Breast epithelium (tissue), 4 donors: ENCODE measurements around the gene XRN1. TPM values are rescaled to one million over a fixed set of nuclear protein-coding genes. Genes with fewer than 3 reads are reported as not detected.

Experiments used
- DNase-seq, 2 donors: peaks; one replicate each; pipeline ENCODE4 v3.0.0-alpha.2; 2019; ENCODE audit warnings: low spot score in 2 of 2
- H3K27ac ChIP-seq, 2 donors: fragments of 200-600 bp; sonication (generic) in 1 of 2; one replicate each; pipeline ENCODE4 v1.5.1; 2016 to 2019; ENCODE audit warnings: mild to moderate bottlenecking in 1 of 2
- H3K27me3 ChIP-seq, 2 donors: fragments of 200-600 bp; sonication (generic) in 1 of 2; one replicate each; pipeline versions ENCODE4 v1.5.1 to v1.6.0; 2017 to 2019; ENCODE audit warnings: control low read depth in 1 of 2, mild to moderate bottlenecking in 1 of 2
- H3K36me3 ChIP-seq: fragments of 200-600 bp; one replicate; pipeline ENCODE4 v1.5.1; 2019
- H3K4me1 ChIP-seq, 2 donors: fragments of 200-600 bp; sonication (generic); one replicate each; pipeline ENCODE4 v1.5.1; 2016 to 2019; ENCODE audit warnings: control low read depth in 1 of 2
- H3K4me3 ChIP-seq, 3 donors: fragments of 200-600 bp; sonication (generic); 1 replicate in 2 of 3; 2 replicates in 1 of 3; pipeline ENCODE4 v1.5.1; 2016 to 2019; ENCODE audit warnings: mild to moderate bottlenecking in 3 of 3, moderate library complexity in 2 of 3
- H3K9me3 ChIP-seq, 2 donors: fragments of 200-600 bp; sonication (generic) in 1 of 2; one replicate each; pipeline ENCODE4 v1.5.1; 2016 to 2019; ENCODE audit warnings: control low read depth in 1 of 2
- POLR2A ChIP-seq: fragments of 450-650 bp; IDR thresholded peaks from one replicate; pipeline ENCODE4 v1.6.1; 2016; ENCODE audit warnings: antibody characterized with exemption, mild to moderate bottlenecking, moderate library complexity
- POLR2AphosphoS5 ChIP-seq, 3 donors: sonication (generic); formaldehyde crosslinking; IDR thresholded peaks; one replicate each; pipeline ENCODE4 v1.6.1; 2017; ENCODE audit warnings: antibody characterized with exemption in 3 of 3
- intact Hi-C: fragments of 100-400 bp; cut with DNase I; formaldehyde crosslinking; loops from one replicate; pipeline ENCODE4 v1.15.1; 2023; ENCODE audit warnings: low total_unique reads
- total RNA-seq, 3 donors: library from RNA; depleted of rRNA; stranded (reverse); fragments of >200 nt; gene quantifications; one replicate each; pipeline ENCODE4 v1.1.0, GENCODE V29; 2016
- TF ChIP-seq, protein P1 (sequence below), 3 donors: fragments of 450-650 bp; IDR thresholded peaks; one replicate each; pipeline ENCODE4 v1.5.1; 2016 to 2017; ENCODE audit warnings: antibody characterized with exemption in 3 of 3, mild to moderate bottlenecking in 3 of 3, moderate library complexity in 3 of 3

XRN1 gene
- total RNA-seq, 3 donors from 2014 or later, result 44.5 to 81.1 (median 51.5) TPM

GRCh38 chr3:142484912-142485435 is 37.1 kb upstream of the XRN1 start:
- no peak overlapping the region for H3K4me3 ChIP-seq
- H3K4me1 ChIP-seq, result no peaks in the 10 kb centered on the region
- peaks cover 16 to 17% of the 10 kb centered on the region in 2 donors for H3K9me3 ChIP-seq
- DNase-seq, result no peak
- no peaks in the 10 kb centered on the region for H3K27me3 ChIP-seq
- peaks cover 5% of the 10 kb centered on the region for H3K36me3 ChIP-seq
- TF ChIP-seq, protein P1, sequence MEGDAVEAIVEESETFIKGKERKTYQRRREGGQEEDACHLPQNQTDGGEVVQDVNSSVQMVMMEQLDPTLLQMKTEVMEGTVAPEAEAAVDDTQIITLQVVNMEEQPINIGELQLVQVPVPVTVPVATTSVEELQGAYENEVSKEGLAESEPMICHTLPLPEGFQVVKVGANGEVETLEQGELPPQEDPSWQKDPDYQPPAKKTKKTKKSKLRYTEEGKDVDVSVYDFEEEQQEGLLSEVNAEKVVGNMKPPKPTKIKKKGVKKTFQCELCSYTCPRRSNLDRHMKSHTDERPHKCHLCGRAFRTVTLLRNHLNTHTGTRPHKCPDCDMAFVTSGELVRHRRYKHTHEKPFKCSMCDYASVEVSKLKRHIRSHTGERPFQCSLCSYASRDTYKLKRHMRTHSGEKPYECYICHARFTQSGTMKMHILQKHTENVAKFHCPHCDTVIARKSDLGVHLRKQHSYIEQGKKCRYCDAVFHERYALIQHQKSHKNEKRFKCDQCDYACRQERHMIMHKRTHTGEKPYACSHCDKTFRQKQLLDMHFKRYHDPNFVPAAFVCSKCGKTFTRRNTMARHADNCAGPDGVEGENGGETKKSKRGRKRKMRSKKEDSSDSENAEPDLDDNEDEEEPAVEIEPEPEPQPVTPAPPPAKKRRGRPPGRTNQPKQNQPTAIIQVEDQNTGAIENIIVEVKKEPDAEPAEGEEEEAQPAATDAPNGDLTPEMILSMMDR (IDR thresholded peaks at IDR 0.05), result no peak
- TF ChIP-seq POLR2AphosphoS5 (IDR thresholded peaks at IDR 0.05), result no peak
- TF ChIP-seq POLR2A, result no peak
- intact Hi-C loops, result no loop called here
- no peak overlapping the region for H3K27ac ChIP-seq

GRCh38 chr3:142481196-142481595 is 33.4 kb upstream of the XRN1 start:
- Histone ChIP-seq H3K27ac (no peak overlapping the region), H3K4me3 (no peak overlapping the region), H3K27me3 (no peaks in the 10 kb centered on the region), H3K9me3 (peaks cover 16 to 25% of the 10 kb centered on the region in 2 donors), H3K36me3 (no peaks in the 10 kb centered on the region), H3K4me1 (no peaks in the 10 kb centered on the region)
- intact Hi-C loops, result no loop called here
- TF ChIP-seq POLR2AphosphoS5 (IDR thresholded peaks at IDR 0.05) (no peak), POLR2A (no peak)
- DNase-seq, result no peak

- TF ChIP-seq, protein P1 (IDR thresholded peaks at IDR 0.05), result no peak
- TF ChIP-seq POLR2A (no peak), POLR2AphosphoS5 (IDR thresholded peaks at IDR 0.05) (no peak)
- intact Hi-C loops, result no loop called here
- Histone ChIP-seq H3K4me3 (no peak overlapping the region), H3K27me3 (no peaks in the 10 kb centered on the region), H3K9me3 (peaks cover 8 to 10% of the 10 kb centered on the region in 2 donors), H3K27ac (no peak overlapping the region), H3K36me3 (peaks cover 11% of the 10 kb centered on the region), H3K4me1 (no peaks in the 10 kb centered on the region)
- no peak for DNase-seq
Measured at GRCh38 chr3:142470826-142471225, 23.0 kb upstream of the XRN1 start.

DNA sequence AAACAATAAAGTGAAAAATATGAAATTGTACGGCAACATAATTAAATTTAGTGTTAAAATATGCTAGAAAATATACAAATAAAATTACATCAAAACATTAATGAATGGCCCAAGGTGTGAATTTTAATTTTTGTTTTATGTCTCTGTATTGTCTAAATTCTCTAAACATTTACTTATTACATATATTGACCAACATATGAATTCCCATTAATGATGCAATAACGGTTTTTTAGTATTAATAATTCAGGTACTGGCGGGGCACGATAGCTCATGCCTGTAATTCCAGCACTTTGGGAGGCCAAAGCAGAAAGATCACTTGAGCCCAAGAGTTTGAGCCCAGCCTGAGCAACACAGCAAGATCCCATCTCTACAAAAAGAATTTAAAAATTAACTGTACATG is 20.6 kb upstream of the XRN1 start:
- intact Hi-C loops, result no loop called here
- Histone ChIP-seq H3K4me1 (no peaks in the 10 kb centered on the region), H3K9me3 (peaks cover 4 to 5% of the 10 kb centered on the region in 2 donors), H3K4me3 (no peak overlapping the region), H3K27me3 (no peaks in the 10 kb centered on the region), H3K36me3 (peaks cover 11% of the 10 kb centered on the region), H3K27ac (no peak overlapping the region)
- no peak for DNase-seq
- TF ChIP-seq POLR2A, result no peak
- TF ChIP-seq, protein P1 (IDR thresholded peaks at IDR 0.05), result no peak

DNA sequence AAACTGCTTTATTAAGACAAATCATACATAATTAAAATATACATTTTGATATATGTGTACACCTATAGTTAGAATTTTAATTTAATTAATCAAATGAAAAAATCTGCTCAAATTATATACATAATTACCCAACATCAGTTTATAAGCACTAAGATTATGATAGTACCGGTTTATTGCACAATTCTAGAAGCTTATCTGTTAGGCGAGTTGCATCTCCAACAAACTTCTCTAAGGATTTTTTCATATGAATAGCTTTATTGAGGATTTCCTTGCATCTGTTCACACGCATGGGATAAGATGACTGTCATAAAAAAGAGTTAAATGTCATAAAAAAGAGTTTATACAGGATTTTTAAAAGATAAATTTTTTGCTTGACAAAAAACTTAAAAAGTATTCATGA is 19.9 kb upstream of the XRN1 start:
- peaks cover 11% of the 10 kb centered on the region for H3K36me3 ChIP-seq
- no peak for TF ChIP-seq POLR2AphosphoS5 (IDR thresholded peaks at IDR 0.05)
- no peak overlapping the region for H3K27ac ChIP-seq
- no peaks in the 10 kb centered on the region for H3K4me1 ChIP-seq
- intact Hi-C loops, result no loop called here
- no peaks in the 10 kb centered on the region for H3K9me3 ChIP-seq
- no peak for DNase-seq
- H3K27me3 ChIP-seq, result no peaks in the 10 kb centered on the region
- no peak overlapping the region for H3K4me3 ChIP-seq

DNA sequence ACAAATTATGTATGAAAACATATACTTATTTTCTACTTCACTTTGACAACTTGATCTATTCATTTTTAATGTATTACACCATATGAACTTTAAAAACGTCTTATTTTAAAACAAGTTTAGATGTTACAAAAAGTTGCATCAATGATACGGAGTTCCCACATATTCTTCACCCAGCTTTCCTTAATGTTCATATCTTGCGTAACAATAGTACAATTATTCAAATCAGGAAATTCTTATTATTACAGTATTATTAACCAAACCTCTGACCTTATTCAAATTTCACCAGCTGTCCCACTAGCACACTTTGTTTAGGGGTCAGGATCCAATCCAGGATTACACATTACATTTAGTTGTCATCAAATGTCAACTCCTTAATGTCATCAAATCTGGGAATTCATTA is 12.9 kb upstream of the XRN1 start:
- no peak for DNase-seq
- Histone ChIP-seq H3K4me3 (no peak overlapping the region), H3K27ac (no peak overlapping the region), H3K4me1 (no peaks in the 10 kb centered on the region), H3K27me3 (no peaks in the 10 kb centered on the region), H3K36me3 (no peaks in the 10 kb centered on the region), H3K9me3 (no peaks in the 10 kb centered on the region)
- TF ChIP-seq POLR2AphosphoS5 (IDR thresholded peaks at IDR 0.05) (no peak), POLR2A (no peak)
- TF ChIP-seq, protein P1 (IDR thresholded peaks at IDR 0.05), result no peak
- intact Hi-C loops, result no loop called here
